ENCODE measurements around the gene TMEM128. TPM values are rescaled to one million over a fixed set of nuclear protein-coding genes. Genes with fewer than 3 reads are reported as not detected.
"Not testable (repeated sequence)": the region's sequence is repeated elsewhere in the genome, so short reads cannot be mapped to it uniquely, and the experiment has no call there.

Gene TMEM128
- total RNA-seq, 2 donors from 2014 or later = 26.0 to 31.3 TPM

- Mint-ChIP-seq H3K4me3 (no peak overlapping the region), H3K9me3 (no peaks in the 10 kb centered on the region), H3K36me3 (ENCODE audit: low read depth) (no peaks in the 10 kb centered on the region), H3K27ac (no peak overlapping the region), H3K4me1 (no peaks in the 10 kb centered on the region), H3K27me3 (ENCODE audit: insufficient read depth) (peaks cover 7% of the 10 kb centered on the region)
- no peaks in the 10 kb centered on the region for H3K9me3 ChIP-seq (ENCODE audit: control insufficient read depth, low read length)
- DNase-seq = no peak
- TF ChIP-seq CTCF (conservative IDR thresholded peaks at IDR 0.05) = no peak
- no peaks in the 10 kb centered on the region for H3K36me3 ChIP-seq (ENCODE audit: control insufficient read depth, insufficient read depth, low read length)
- no peak overlapping the region for H3K27ac ChIP-seq (ENCODE audit: low read depth, low read length)
- H3K4me3 ChIP-seq (ENCODE audit: low read length) = no peak overlapping the region
- no peaks in the 10 kb centered on the region for H3K4me1 ChIP-seq (ENCODE audit: control insufficient read depth, insufficient read depth, low read length)
- no peak overlapping the region for H3K9ac ChIP-seq (ENCODE audit: extremely low read depth, low read length, poor library complexity, severe bottlenecking)
- peaks cover 6% of the 10 kb centered on the region for H3K27me3 ChIP-seq (ENCODE audit: control insufficient read depth, insufficient read depth, low read length, poor library complexity, severe bottlenecking)
- WGBS, 2 experiments (ENCODE audit: insufficient coverage in 1 of 2, insufficient read length in 1 of 2) = 77 to 87% methylated on average over 6 to 9 of the region's 9 CpGs
Observed at GRCh38 chr4:4259484-4260100, 11.6 kb upstream of the TMEM128 start.

GRCh38 chr4:4257705-4258104, 9.7 kb upstream of the TMEM128 start:
- H3K4me3 Mint-ChIP-seq; H3K9ac ChIP-seq (ENCODE audit: extremely low read depth, low read length, poor library complexity, severe bottlenecking); H3K27ac ChIP-seq (ENCODE audit: low read depth, low read length); H3K9me3 ChIP-seq (ENCODE audit: control insufficient read depth, low read length); H3K27me3 Mint-ChIP-seq (ENCODE audit: insufficient read depth); H3K9me3 Mint-ChIP-seq; H3K36me3 Mint-ChIP-seq (ENCODE audit: low read depth); H3K4me1 Mint-ChIP-seq; H3K36me3 ChIP-seq (ENCODE audit: control insufficient read depth, insufficient read depth, low read length); DNase-seq; H3K4me3 ChIP-seq (ENCODE audit: low read length); H3K4me1 ChIP-seq (ENCODE audit: control insufficient read depth, insufficient read depth, low read length); H3K27ac Mint-ChIP-seq: not testable (repeated sequence)
- H3K27me3 ChIP-seq (ENCODE audit: control insufficient read depth, insufficient read depth, low read length, poor library complexity, severe bottlenecking) = peaks cover 11% of the 10 kb centered on the region
- WGBS, 2 experiments (ENCODE audit: insufficient coverage in 1 of 2, insufficient read length in 1 of 2) = 60 to 63% methylated on average over 3 of the region's 3 CpGs

GRCh38 chr4:4256799-4257198, 8.8 kb upstream of the TMEM128 start:
- H3K27me3 Mint-ChIP-seq (ENCODE audit: insufficient read depth) = peaks cover 8% of the 10 kb centered on the region
- DNase-seq = peak; percentile 49
- no peaks in the 10 kb centered on the region for H3K9me3 Mint-ChIP-seq

More at GRCh38 chr4:4256799-4257198, 8.8 kb upstream of the TMEM128 start:
- H3K27me3 ChIP-seq (ENCODE audit: control insufficient read depth, insufficient read depth, low read length, poor library complexity, severe bottlenecking) = peaks cover 11% of the 10 kb centered on the region
- Mint-ChIP-seq H3K4me1 (no peaks in the 10 kb centered on the region), H3K4me3 (no peak overlapping the region), H3K27ac (no peak overlapping the region), H3K36me3 (ENCODE audit: low read depth) (no peaks in the 10 kb centered on the region)
- H3K36me3 ChIP-seq (ENCODE audit: control insufficient read depth, insufficient read depth, low read length) = no peaks in the 10 kb centered on the region
- no peaks in the 10 kb centered on the region for H3K4me1 ChIP-seq (ENCODE audit: control insufficient read depth, insufficient read depth, low read length)
- WGBS, 2 experiments (ENCODE audit: insufficient coverage in 1 of 2, insufficient read length in 1 of 2) = 81% methylated on average over 9 to 10 of the region's 10 CpGs
- H3K27ac ChIP-seq (ENCODE audit: low read depth, low read length) = no peak overlapping the region
- H3K4me3 ChIP-seq (ENCODE audit: low read length) = no peak overlapping the region
- TF ChIP-seq CTCF (conservative IDR thresholded peaks at IDR 0.05) = no peak
- H3K9me3 ChIP-seq (ENCODE audit: control insufficient read depth, low read length) = no peaks in the 10 kb centered on the region
- no peak overlapping the region for H3K9ac ChIP-seq (ENCODE audit: extremely low read depth, low read length, poor library complexity, severe bottlenecking)

Data from endodermal cell (in vitro differentiated cells).